ENCODE results near the gene ATRIP.

Gene ATRIP

DNA sequence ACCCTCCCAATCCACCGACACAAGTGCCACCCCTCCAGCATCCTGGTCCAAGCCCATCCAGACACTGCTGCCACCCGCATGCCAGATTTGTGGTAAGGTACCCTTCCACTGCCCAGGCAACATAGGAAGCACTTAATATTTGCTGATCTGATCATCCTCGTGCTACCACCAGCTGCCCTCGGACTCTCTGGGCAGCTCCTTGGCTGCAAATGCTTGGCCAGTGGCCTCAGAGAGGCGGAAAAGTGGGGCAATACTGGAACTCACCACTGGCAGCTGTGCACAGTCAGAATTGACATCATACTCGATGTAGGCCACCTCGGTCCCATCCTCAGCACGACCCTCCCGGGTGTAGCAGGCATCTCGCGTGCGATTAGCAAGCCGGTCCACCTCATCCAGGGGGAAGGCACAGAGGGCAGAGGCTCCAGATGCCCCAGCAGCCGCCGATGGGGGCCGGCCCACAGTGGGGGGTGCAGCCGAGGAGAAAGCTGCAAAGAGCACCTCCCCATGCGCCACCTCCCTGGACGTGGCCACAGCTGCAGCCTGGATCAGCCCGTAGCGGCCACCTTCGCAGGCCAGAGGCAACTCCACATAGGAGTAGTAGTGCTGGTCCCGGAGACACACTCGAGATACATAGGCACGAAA, 23.2 kb upstream of the ATRIP start:
- no peak overlapping the region for H3K4me2 ChIP-seq (ENCODE audit: low read length)
- no peaks in the 10 kb centered on the region for H3K27me3 ChIP-seq (ENCODE audit: low read depth, low read length)
- H3K9me3 ChIP-seq (ENCODE audit: insufficient read depth, low read length): no peaks in the 10 kb centered on the region
- H3K4me3 ChIP-seq (ENCODE audit: low read length): no peak overlapping the region
- H4K20me1 ChIP-seq (ENCODE audit: insufficient read depth, low read length): peaks cover 4% of the 10 kb centered on the region; the same call in 1 of the 2 replicates
- H3K79me2 ChIP-seq (ENCODE audit: low read length): peaks cover 25% of the 10 kb centered on the region
- TF ChIP-seq CTCF (IDR thresholded peaks at IDR 0.05; ENCODE audit: low read depth, low read length) (no peak), EZH2phosphoT487 (IDR thresholded peaks at IDR 0.05; ENCODE audit: low read depth) (no peak)
- H2AFZ ChIP-seq (ENCODE audit: low read depth, low read length): no peak overlapping the region
- peaks cover 4% of the 10 kb centered on the region for H3K36me3 ChIP-seq (replicated peaks; ENCODE audit: low read depth, low read length)
- H3K27ac ChIP-seq (ENCODE audit: low read length): no peak overlapping the region
- H3K9ac ChIP-seq (ENCODE audit: low read length): no peak overlapping the region
- peaks cover 20% of the 10 kb centered on the region; the same call in 1 of the 2 replicates for H3K4me1 ChIP-seq (ENCODE audit: low read length)

- H3K4me2 ChIP-seq (ENCODE audit: low read length): no peak overlapping the region
- H4K20me1 ChIP-seq (ENCODE audit: insufficient read depth, low read length): peaks cover 4% of the 10 kb centered on the region; the same call in 1 of the 2 replicates
- H3K27me3 ChIP-seq (ENCODE audit: low read depth, low read length): no peaks in the 10 kb centered on the region
- no peak overlapping the region for H2AFZ ChIP-seq (ENCODE audit: low read depth, low read length)
- H3K4me3 ChIP-seq (ENCODE audit: low read length): no peak overlapping the region
- no peak overlapping the region for H3K27ac ChIP-seq (ENCODE audit: low read length)
- H3K4me1 ChIP-seq (ENCODE audit: low read length): peaks cover 21% of the 10 kb centered on the region; the same call in 1 of the 2 replicates
- H3K9me3 ChIP-seq (ENCODE audit: insufficient read depth, low read length): no peaks in the 10 kb centered on the region
- no peak overlapping the region for H3K9ac ChIP-seq (ENCODE audit: low read length)
- TF ChIP-seq EZH2phosphoT487 (IDR thresholded peaks at IDR 0.05; ENCODE audit: low read depth): no peak
- no peak for TF ChIP-seq CTCF (IDR thresholded peaks at IDR 0.05; ENCODE audit: low read depth, low read length)
- peaks cover 26% of the 10 kb centered on the region for H3K79me2 ChIP-seq (ENCODE audit: low read length)
- peaks cover 4% of the 10 kb centered on the region for H3K36me3 ChIP-seq (replicated peaks; ENCODE audit: low read depth, low read length)
These were observed 22.4 kb upstream of the ATRIP start for GRCh38 chr3:48423883-48424695.

DNA sequence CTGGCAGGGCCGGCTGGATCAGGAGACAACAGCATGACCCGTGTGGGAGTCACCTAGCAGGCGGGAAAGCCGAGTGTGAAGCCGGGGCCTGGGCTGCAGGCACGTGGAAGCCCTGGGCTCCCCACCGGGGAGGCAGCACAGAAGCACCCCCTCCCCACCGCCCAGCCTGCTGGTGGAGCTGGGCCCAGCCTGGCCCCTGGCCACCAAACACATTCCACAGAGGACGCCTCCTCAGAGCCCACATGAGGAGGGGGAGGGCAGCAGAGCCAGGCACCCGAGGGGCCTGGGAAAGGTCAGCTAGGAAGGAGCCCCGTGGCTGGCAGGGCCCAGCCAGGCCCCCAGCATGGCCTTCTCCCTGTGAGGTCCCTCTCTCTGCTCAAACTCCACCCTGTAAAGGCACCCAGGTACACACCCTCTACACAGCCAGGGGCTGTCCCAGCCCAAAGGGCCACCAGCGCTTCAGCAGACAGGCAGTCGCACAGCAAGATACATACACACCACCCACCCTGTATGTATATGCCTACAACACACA, 21.2 kb upstream of the ATRIP start:
- Histone ChIP-seq H3K79me2 (ENCODE audit: low read length) (peaks cover 26% of the 10 kb centered on the region), H3K36me3 (replicated peaks; ENCODE audit: low read depth, low read length) (peaks cover 4% of the 10 kb centered on the region), H3K4me3 (ENCODE audit: low read length) (no peak overlapping the region), H4K20me1 (ENCODE audit: insufficient read depth, low read length) (peaks cover 4% of the 10 kb centered on the region; the same call in 1 of the 2 replicates), H3K27me3 (ENCODE audit: low read depth, low read length) (no peaks in the 10 kb centered on the region), H2AFZ (ENCODE audit: low read depth, low read length) (no peak overlapping the region), H3K27ac (ENCODE audit: low read length) (no peak overlapping the region), H3K4me2 (ENCODE audit: low read length) (no peak overlapping the region), H3K4me1 (ENCODE audit: low read length) (peaks cover 26% of the 10 kb centered on the region; the same call in 1 of the 2 replicates), H3K9ac (ENCODE audit: low read length) (no peak overlapping the region), H3K9me3 (ENCODE audit: insufficient read depth, low read length) (no peaks in the 10 kb centered on the region)
- TF ChIP-seq EZH2phosphoT487 (IDR thresholded peaks at IDR 0.05; ENCODE audit: low read depth) (no peak), CTCF (IDR thresholded peaks at IDR 0.05; ENCODE audit: low read depth, low read length) (no peak)

DNA sequence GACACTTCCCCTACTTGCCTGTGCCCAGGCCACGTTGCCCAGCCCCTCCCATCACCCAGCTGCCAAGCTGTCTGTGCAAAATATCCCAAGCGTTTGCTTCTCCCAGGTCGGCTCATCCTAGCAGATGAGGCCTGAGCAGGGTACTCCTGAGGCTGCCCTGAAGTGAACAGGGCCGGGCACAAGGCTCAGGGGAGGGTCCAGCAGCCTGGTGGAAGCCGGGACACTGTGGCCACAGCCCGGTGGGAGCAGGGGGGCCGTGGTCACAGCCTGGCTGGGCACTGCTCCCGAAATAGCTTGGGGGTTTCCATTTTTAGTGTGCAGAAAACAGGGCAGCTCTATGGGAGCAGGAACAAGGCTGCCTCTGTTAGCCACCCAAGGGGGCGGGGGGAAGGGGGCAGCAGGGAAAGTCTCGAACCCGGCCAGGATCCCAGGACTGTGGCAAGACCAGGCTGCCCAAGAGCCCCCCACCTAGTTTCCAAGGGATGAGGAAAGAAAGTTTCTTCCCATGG, 20.1 kb upstream of the ATRIP start:
- Histone ChIP-seq H2AFZ (ENCODE audit: low read depth, low read length) (no peak overlapping the region), H3K27ac (ENCODE audit: low read length) (no peak overlapping the region), H3K27me3 (ENCODE audit: low read depth, low read length) (no peaks in the 10 kb centered on the region), H3K9me3 (ENCODE audit: insufficient read depth, low read length) (no peaks in the 10 kb centered on the region), H4K20me1 (ENCODE audit: insufficient read depth, low read length) (peaks cover 4% of the 10 kb centered on the region; the same call in 1 of the 2 replicates), H3K4me2 (ENCODE audit: low read length) (no peak overlapping the region), H3K9ac (ENCODE audit: low read length) (no peak overlapping the region), H3K79me2 (ENCODE audit: low read length) (peaks cover 26% of the 10 kb centered on the region), H3K36me3 (replicated peaks; ENCODE audit: low read depth, low read length) (peaks cover 4% of the 10 kb centered on the region), H3K4me3 (ENCODE audit: low read length) (no peak overlapping the region), H3K4me1 (ENCODE audit: low read length) (peaks cover 26% of the 10 kb centered on the region; the same call in 1 of the 2 replicates)
- TF ChIP-seq EZH2phosphoT487 (IDR thresholded peaks at IDR 0.05; ENCODE audit: low read depth): no peak
- no peak for TF ChIP-seq CTCF (IDR thresholded peaks at IDR 0.05; ENCODE audit: low read depth, low read length)

All from OCI-LY3 (cell line).